Brain microvascular endothelial cell (primary cell): ENCODE measurements around the gene ST3GAL4.

Experiments
- DNase-seq: peaks from one replicate; pipeline ENCODE4 v3.0.0-alpha.2; 2020
- H3K27ac ChIP-seq: fragments of 250-450 bp; sonication (Bioruptor Pico); 2 replicates; pipeline ENCODE4 v1.5.1; 2020; ENCODE audit warnings: mild to moderate bottlenecking, moderate library complexity
- H3K27me3 ChIP-seq: fragments of 250-450 bp; sonication (Bioruptor Pico); replicated peaks from 2 replicates; pipeline ENCODE4 v1.5.1; 2020; ENCODE audit warnings: mild to moderate bottlenecking
- H3K36me3 ChIP-seq: fragments of 250-450 bp; sonication (Bioruptor Pico); replicated peaks from 2 replicates; pipeline ENCODE4 v1.5.1; 2020; ENCODE audit warnings: mild to moderate bottlenecking
- H3K4me3 ChIP-seq: 2 replicates; pipeline ENCODE4 v1.5.1; 2011; ENCODE audit warnings: low read depth, mild to moderate bottlenecking, control low read depth, low read length, moderate library complexity
- in situ Hi-C: cut with HindIII; loops from 2 replicates; pipeline ENCODE4 v1.10.0; 2017; ENCODE audit warnings: low sequenced_read_pairs, low pct_ligation_motif_present
- TF ChIP-seq, protein P1 (sequence below): IDR thresholded peaks from 2 replicates; pipeline ENCODE4 v1.5.1; 2011; ENCODE audit warnings: low read depth, mild to moderate bottlenecking, moderate library complexity, low read length, control low read depth, inconsistent platforms; ENCODE audit errors: missing control alignments

Gene ST3GAL4

DNA sequence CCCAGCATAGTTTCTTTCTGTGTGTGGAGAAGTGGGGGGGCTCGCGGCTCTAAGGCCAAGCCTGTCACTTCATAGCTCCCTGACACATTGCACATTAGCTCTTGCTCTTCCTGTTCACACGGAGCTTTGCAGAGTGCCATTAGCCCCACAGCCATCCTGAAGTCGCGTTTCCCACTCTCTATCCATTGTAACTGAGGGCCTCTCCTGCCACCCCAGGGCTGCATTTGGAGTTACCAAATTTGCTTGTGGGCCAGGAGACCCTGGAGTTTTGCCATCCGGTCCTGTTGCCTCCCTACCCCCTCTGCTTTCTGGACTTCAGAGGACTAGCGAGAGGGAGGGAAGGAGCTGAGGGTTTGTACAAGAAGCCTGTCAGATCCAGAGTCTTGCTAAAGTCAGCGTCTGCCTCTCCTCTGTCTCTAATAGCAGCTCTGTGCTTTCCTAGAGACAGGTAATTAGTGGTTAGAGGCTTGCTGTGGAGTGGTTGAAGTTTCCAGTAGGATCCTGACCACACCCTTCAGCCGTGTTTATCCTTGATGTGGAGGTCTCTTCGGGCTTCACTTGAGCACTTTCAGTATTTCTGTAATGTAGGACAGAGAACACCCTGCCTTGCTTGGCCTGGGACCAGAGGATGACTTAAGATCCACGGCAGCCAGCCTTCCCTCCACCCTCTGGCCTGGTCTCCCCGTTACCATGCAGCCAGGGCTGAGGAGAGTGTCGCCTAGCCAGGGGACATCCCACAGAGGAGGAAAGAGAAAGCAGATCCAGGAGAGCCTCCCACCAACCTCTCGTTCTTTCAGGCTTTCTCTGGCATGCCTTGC is 37.5 kb upstream of the ST3GAL4 start:
- Histone ChIP-seq H3K27ac (peak overlapping the region; percentile 61), H3K4me3 (no peak overlapping the region), H3K27me3 (no peaks in the 10 kb centered on the region), H3K36me3 (no peaks in the 10 kb centered on the region)
- in situ Hi-C loops, result no loop called here
- peak; percentile 68 for DNase-seq
- TF ChIP-seq, protein P1, sequence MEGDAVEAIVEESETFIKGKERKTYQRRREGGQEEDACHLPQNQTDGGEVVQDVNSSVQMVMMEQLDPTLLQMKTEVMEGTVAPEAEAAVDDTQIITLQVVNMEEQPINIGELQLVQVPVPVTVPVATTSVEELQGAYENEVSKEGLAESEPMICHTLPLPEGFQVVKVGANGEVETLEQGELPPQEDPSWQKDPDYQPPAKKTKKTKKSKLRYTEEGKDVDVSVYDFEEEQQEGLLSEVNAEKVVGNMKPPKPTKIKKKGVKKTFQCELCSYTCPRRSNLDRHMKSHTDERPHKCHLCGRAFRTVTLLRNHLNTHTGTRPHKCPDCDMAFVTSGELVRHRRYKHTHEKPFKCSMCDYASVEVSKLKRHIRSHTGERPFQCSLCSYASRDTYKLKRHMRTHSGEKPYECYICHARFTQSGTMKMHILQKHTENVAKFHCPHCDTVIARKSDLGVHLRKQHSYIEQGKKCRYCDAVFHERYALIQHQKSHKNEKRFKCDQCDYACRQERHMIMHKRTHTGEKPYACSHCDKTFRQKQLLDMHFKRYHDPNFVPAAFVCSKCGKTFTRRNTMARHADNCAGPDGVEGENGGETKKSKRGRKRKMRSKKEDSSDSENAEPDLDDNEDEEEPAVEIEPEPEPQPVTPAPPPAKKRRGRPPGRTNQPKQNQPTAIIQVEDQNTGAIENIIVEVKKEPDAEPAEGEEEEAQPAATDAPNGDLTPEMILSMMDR, result no peak

DNA sequence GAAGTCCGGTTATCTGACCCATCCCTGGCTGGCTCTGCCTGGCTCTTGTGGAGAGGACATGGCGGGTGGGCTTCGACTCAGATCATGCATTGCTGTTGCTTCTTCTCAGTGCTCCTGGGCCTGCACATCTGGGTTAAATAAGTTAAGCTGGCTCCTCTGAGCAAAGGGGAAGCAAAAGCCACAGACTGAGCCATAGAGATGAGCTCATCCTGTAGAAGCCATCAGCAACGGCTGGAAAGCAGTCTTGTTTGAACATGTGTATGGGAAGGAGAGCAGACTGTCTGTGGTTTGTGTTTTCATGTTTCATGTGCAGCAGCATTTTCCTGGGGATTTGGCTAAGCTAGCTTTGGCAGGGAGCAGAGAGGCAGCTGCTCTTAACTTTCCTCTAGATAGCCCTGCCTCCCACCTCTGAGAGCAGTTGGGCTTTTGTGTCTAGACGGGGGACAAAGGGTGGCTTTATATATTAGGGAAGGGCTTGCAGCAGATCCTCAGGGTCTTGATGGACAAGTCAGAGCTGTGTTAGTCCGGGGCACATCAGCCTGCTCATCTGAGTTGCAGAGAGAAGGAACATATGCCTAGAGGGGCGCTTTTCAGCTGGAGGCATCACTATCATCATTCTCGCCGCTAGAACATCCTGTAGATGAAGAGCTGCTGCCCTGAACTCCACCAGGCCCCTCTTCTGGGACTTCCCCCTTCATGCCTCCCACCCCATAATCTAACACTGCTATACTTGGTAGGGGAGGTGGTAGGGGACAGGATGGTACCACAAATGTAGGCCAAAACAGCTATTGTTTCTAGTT is 36.7 kb upstream of the ST3GAL4 start:
- in situ Hi-C loops, result no loop called here
- no peaks in the 10 kb centered on the region for H3K27me3 ChIP-seq
- no peaks in the 10 kb centered on the region for H3K36me3 ChIP-seq
- TF ChIP-seq, protein P1, result no peak
- peak; percentile 85 for DNase-seq
- peak overlapping the region; percentile 61 for H3K27ac ChIP-seq
- H3K4me3 ChIP-seq, result no peak overlapping the region

DNA sequence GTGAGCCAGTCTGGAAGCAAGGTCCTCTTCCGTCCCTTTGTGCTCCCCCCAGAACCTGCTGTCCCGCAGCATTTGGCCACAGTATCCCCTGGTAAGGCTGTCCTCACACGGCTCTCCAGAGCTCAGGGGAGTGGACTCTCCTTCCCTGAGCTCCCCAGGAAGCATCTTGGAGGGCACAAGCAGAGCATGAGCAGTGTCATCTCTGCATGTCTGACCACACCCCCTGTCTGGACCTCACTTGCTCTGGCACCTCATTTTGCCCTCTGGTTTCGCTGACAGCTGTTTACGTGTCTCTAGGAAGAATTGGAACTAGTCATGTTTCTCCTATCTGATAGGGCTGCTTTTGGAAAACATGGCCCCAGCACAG is 36.1 kb upstream of the ST3GAL4 start:
- DNase-seq, result no peak
- in situ Hi-C loops, result no loop called here
- Histone ChIP-seq H3K36me3 (no peaks in the 10 kb centered on the region), H3K4me3 (no peak overlapping the region), H3K27ac (peak overlapping the region; percentile 61), H3K27me3 (no peaks in the 10 kb centered on the region)
- TF ChIP-seq, protein P1, result no peak

DNA sequence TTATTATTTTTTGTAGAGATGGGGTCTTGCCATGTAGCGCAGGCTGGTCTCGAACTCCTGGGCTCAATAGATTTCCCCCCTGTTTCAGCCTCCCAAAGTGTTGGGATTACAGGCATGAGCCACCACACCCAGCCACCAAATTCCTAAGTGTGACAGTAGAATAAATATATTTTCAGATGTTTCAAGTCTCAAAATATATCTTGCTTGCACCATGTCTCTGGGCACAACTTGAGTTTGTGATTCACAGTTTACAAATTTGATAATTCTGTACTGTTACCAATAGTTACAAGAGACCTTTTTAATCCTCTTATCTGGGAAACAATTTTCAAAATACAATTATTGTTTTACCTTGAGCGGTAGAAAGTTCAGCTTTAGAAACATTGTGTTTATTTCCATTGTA is 32.5 kb upstream of the ST3GAL4 start:
- TF ChIP-seq, protein P1, result no peak
- no peak for DNase-seq
- H3K27ac ChIP-seq, result no peak overlapping the region
- no peaks in the 10 kb centered on the region for H3K27me3 ChIP-seq
- in situ Hi-C loops, result no loop called here
- H3K36me3 ChIP-seq, result no peaks in the 10 kb centered on the region
- H3K4me3 ChIP-seq, result no peak overlapping the region

DNA sequence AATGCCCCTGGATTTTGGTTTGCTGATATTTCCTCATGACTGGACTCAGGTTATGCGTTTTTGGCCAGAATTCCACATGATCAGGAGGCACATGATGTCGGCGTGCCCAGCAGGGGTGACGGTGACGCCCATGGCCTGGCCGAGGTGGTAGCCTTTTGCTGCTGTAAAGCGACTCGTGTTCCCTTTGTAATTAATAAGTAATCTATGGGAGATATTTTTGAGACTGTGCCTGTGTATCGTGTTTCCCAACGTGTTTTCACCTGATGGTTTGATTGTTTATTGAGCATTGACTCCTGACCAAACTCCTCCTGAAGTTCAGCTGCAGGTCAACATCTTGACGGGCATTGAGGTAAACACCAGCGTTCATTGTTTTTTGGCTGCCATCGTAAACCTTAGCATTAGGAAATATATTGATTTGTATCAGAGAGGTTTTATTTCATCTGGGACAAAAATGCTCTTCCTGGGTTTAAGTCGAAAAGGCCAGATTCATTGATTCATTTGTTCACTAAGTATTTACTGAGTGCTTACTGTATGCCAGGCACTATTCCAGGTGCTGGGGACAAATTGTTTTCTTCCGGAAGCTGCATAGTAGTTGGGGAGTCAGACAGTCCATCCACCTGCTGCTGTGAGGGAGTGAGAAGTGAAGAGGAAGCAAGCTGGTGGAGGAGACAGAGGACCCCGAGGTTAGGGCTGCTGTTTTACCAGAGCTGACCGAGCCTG is 28.0 kb upstream of the ST3GAL4 start:
- H3K27me3 ChIP-seq, result no peaks in the 10 kb centered on the region
- no peak for DNase-seq
- TF ChIP-seq, protein P1, result no peak
- H3K36me3 ChIP-seq, result no peaks in the 10 kb centered on the region
- in situ Hi-C loops, result no loop called here
- no peak overlapping the region for H3K27ac ChIP-seq
- H3K4me3 ChIP-seq, result no peak overlapping the region
